Measurements from ENCODE around the gene GAPDH. TPM values are rescaled to one million over a fixed set of nuclear protein-coding genes. Genes with fewer than 3 reads are reported as not detected.

Gene GAPDH
- total and polyA plus RNA-seq, 10 of the 15 experiments (the other 5 are each of a cell fraction or from before 2014, with no cell fraction given), result 5,606 to 14,240 (median 9,400) TPM

GRCh38 chr12:6492838-6493496, 41.4 kb upstream of the GAPDH start, which contains the start of gene MRPL51 (continued):
- TF ChIP-seq IRF3 (IDR thresholded peaks at IDR 0.05) (no peak; the same call in 1 of the 2 replicates), BCL11A (IDR thresholded peaks at IDR 0.05; ENCODE audit: low read depth, low read length) (no peak), YY1 (IDR thresholded peaks at IDR 0.05; ENCODE audit: low read depth, low read length) (peak; percentile 99), SREBF1 (IDR thresholded peaks at IDR 0.05; ENCODE audit: low read length) (no peak), CUX1 (IDR thresholded peaks at IDR 0.05; ENCODE audit: insufficient replicate concordance, low read depth, low read length) (no peak), EGR1 (IDR thresholded peaks at IDR 0.05; ENCODE audit: borderline replicate concordance in 1 of 2, low read depth in 2 of 2, low read length in 2 of 2) (peak in 1 of 2 experiments; percentile 93; a peak in 2 of 3 replicates), SREBF2 (IDR thresholded peaks at IDR 0.05; ENCODE audit: low read length) (peak; percentile 58), RFX5 (IDR thresholded peaks at IDR 0.05; ENCODE audit: low read depth, low read length) (no peak), REST (IDR thresholded peaks at IDR 0.05; ENCODE audit: low read depth, low read length) (0 out of 2 replicates have a peak, but pooled peaks have one; percentile 3), NBN (IDR thresholded peaks at IDR 0.05) (peak; percentile 76), IRF4 (IDR thresholded peaks at IDR 0.05; ENCODE audit: low read depth, low read length) (0 out of 2 replicates have a peak, but pooled peaks have one; percentile 5), NFIC (IDR thresholded peaks at IDR 0.05; ENCODE audit: low read depth, low read length) (0 out of 2 replicates have a peak, but pooled peaks have one; percentile 13), HCFC1 (IDR thresholded peaks at IDR 0.05; ENCODE audit: low read length) (peak; percentile 63), PBX3 (IDR thresholded peaks at IDR 0.05; ENCODE audit: insufficient replicate concordance, low read depth, low read length) (peak; percentile 39)
